Dendritic cell treated with granulocyte-macrophage colony-stimulating factor and Interleukin-4, amounts not matched to agents 40 ng/mL and 50 ng/mL, for 4 days (primary cell): ENCODE measurements around the gene AGAP1.

Experiments used
- H3K27ac Mint-ChIP-seq: one replicate; pipeline ENCODE4 v1.8.0; 2022; ENCODE audit warnings: mild to moderate bottlenecking, mixed read lengths
- H3K27me3 Mint-ChIP-seq: one replicate; pipeline ENCODE4 v1.8.0; 2022; ENCODE audit warnings: mild to moderate bottlenecking, mixed read lengths
- H3K36me3 Mint-ChIP-seq: one replicate; pipeline ENCODE4 v1.8.0; 2022; ENCODE audit warnings: low read depth, mixed read lengths
- H3K4me1 Mint-ChIP-seq: one replicate; pipeline ENCODE4 v1.8.0; 2022; ENCODE audit warnings: low read depth, mixed read lengths
- H3K4me3 Mint-ChIP-seq: one replicate; pipeline ENCODE4 v1.8.0; 2022; ENCODE audit warnings: mild to moderate bottlenecking, moderate library complexity, mixed read lengths
- H3K9me3 Mint-ChIP-seq: one replicate; pipeline ENCODE4 v1.8.0; 2022; ENCODE audit warnings: mixed read lengths
- intact Hi-C: fragments of 100-400 bp; cut with micrococcal nuclease; formaldehyde crosslinking; loops from one replicate; pipeline ENCODE4 v1.15.0; 2022

AGAP1 gene

DNA sequence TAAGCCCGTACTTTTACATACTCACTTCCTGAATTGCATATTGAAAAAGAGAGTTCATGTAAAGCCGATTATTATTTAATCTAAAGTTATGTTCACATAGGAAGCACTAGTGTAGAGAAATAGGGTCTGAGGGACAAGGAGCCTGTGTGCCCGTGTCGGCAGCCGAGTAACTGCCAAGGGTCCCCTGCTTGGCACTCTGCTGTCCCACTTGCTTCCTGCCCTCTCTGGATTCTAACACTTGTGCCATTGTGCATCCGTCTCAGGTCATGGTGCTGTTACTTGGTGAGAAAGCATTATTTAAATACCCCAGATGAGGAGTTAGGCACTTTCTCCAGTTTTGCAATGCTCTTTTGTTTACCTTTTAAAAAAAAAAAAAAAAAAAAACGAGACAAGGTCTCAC is 236.3 kb downstream of the AGAP1 start:
- H3K27ac Mint-ChIP-seq, result no peak overlapping the region
- intact Hi-C loops, result no loop called here
- peaks cover 22% of the 10 kb centered on the region for H3K4me1 Mint-ChIP-seq
- no peaks in the 10 kb centered on the region for H3K36me3 Mint-ChIP-seq
- no peaks in the 10 kb centered on the region for H3K9me3 Mint-ChIP-seq
- H3K4me3 Mint-ChIP-seq, result no peak overlapping the region
- peaks cover 5% of the 10 kb centered on the region for H3K27me3 Mint-ChIP-seq

DNA sequence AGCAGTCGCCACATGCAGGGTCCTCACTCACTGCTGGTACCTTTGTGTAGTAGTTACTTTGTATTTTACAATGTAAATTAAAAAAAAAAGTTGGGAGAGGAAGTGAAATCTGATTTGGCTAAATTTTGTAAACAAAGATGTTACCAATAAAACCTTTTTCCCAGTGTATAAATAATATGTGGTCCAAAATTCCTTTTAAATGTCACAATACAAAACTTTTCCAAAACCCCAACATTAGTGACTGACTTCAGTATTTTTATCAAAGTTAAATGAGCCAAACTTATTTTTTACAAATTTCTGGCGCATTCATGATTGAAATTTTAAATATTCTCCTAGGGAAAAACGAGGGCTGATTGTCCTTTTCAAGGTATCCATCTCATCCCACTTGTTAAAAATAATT is 239.9 kb downstream of the AGAP1 start:
- Mint-ChIP-seq H3K4me3 (no peak overlapping the region), H3K27me3 (peaks cover 7% of the 10 kb centered on the region), H3K4me1 (peaks cover 13% of the 10 kb centered on the region), H3K27ac (no peak overlapping the region), H3K36me3 (no peaks in the 10 kb centered on the region), H3K9me3 (no peaks in the 10 kb centered on the region)
- intact Hi-C loops, result no loop called here

DNA sequence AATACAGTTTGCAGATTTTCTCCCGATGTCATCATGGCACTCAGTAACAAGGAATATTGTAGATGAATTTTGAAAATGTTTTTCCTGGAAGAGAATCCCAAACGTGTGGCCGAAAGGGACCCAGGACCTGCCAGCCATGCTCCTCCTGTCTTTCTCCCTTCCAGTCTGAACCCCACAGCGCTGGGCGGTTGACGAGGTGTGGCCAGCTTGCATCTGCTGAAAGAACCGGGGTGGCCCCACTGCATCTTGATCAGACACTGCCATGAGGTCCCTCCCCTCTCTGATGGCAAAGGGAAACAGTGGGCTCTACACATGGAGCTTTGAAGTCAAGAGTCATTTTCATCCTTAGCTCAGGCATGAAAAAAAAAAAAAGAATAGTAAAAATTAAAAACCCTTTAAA is 240.3 kb downstream of the AGAP1 start:
- H3K4me1 Mint-ChIP-seq, result peaks cover 13% of the 10 kb centered on the region
- H3K27ac Mint-ChIP-seq, result no peak overlapping the region
- H3K27me3 Mint-ChIP-seq, result peaks cover 7% of the 10 kb centered on the region
- no peaks in the 10 kb centered on the region for H3K36me3 Mint-ChIP-seq
- intact Hi-C loops, result no loop called here
- H3K4me3 Mint-ChIP-seq, result no peak overlapping the region
- H3K9me3 Mint-ChIP-seq, result no peaks in the 10 kb centered on the region

DNA sequence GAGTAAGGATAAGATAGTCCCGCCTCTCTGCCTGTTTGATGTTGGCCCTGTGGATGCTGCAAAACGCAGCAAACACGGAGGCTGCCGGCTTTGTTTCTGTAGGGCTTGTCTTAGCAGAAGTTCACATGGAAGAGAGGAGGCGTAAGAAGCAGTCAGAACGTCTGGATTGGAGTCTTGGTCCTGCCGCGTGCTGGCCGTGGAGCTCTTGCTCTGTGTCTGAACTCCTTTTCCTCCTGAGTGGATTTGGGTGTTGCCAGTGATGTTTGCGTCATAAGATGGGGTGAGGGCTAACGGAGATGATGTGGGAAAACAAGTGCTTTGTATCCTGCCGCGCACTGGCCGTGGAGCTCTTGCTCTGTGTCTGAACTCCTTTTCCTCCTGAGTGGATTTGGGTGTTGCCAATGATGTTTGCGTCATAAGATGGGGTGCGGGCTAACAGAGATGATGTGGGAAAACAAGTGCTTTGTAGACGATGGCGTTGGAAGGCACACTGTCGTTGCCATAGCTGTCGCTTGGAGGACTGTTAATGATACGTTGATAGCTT is 240.9 kb downstream of the AGAP1 start:
- H3K27me3 Mint-ChIP-seq, result peaks cover 7% of the 10 kb centered on the region
- peaks cover 13% of the 10 kb centered on the region for H3K4me1 Mint-ChIP-seq
- no peak overlapping the region for H3K27ac Mint-ChIP-seq
- no peak overlapping the region for H3K4me3 Mint-ChIP-seq
- H3K9me3 Mint-ChIP-seq, result no peaks in the 10 kb centered on the region
- intact Hi-C loops, result no loop called here
- no peaks in the 10 kb centered on the region for H3K36me3 Mint-ChIP-seq

DNA sequence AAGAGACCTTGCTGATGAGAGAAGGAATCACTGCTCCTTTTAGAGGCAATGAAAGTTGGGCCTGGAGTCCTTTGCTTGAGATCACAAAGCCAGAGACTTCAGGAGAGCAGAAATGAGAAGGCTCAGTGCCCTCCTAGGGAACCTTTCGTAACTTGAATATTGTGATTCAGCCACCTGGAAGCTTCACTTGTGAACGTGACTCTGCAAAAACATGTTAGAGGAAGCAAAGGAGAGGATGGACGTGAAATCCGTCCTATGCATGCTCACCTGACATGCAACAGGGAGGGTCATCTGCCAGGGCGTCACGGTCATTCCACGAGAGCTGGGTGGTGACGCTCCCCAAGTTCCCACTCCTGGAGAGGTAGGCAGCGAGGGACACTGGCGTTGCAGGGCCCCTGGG is 243.6 kb downstream of the AGAP1 start:
- peaks cover 6% of the 10 kb centered on the region for H3K27me3 Mint-ChIP-seq
- H3K4me3 Mint-ChIP-seq, result no peak overlapping the region
- intact Hi-C loops, result no loop called here
- H3K4me1 Mint-ChIP-seq, result peaks cover 7% of the 10 kb centered on the region
- no peaks in the 10 kb centered on the region for H3K36me3 Mint-ChIP-seq
- no peak overlapping the region for H3K27ac Mint-ChIP-seq
- no peaks in the 10 kb centered on the region for H3K9me3 Mint-ChIP-seq

DNA sequence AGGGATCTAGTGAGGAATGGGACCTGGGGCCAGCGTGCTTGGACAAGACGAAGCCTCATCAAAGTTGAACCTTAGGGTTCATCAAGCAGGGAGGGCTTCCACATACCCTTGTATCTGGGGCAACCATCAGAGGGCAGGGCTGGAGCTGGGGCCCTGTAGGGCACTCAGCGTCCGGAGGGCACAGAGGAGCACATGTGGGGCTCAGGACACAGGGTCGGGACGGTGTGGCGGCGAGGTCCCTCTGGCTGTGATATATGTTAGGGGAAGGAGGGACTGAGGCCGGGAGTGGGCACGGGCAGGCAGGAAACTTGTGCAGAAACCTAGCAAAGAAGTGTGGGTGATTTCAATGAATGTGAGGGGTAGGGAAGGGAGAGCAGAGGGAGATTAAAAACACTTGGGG is 244.0 kb downstream of the AGAP1 start:
- H3K36me3 Mint-ChIP-seq, result no peaks in the 10 kb centered on the region
- intact Hi-C loops, result no loop called here
- H3K27me3 Mint-ChIP-seq, result peaks cover 5% of the 10 kb centered on the region
- peaks cover 2% of the 10 kb centered on the region for H3K4me1 Mint-ChIP-seq
- no peak overlapping the region for H3K27ac Mint-ChIP-seq
- no peaks in the 10 kb centered on the region for H3K9me3 Mint-ChIP-seq
- H3K4me3 Mint-ChIP-seq, result no peak overlapping the region

DNA sequence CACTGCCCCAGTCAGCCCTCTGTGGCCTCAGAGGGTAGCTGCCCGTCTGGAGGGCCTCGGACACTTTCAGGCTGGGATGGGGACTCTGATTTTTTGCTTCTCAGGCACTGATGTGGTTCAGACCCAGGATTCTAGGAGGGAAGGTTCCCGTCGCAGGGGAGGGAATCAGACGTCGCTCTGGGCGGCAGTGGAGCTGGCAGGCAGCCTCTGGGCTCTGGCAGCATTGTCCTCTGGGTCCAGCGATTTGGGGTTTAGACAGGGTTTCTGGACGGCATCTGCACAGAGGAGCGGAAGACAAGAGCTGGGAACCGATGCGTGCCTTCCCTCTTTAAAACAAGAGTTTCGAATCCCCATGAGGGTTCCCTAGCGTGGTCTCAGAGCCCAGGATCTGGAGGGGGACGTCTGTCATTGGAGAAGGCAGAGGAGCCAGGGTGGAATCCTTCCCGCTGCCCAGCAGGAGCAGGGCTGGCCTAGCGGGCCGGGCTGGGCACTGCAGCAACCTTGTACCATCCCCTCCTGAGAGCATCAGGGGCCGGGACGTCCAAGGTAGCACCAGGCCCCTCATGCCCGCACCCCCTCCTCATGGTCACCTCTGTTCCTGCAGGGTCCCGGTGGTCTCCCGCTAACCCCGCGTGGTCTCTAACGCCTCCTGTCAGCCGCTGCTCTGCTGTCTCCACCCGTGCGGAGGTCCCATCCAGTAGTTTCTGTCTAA is 246.0 kb downstream of the AGAP1 start:
- no peaks in the 10 kb centered on the region for H3K4me1 Mint-ChIP-seq
- no peaks in the 10 kb centered on the region for H3K36me3 Mint-ChIP-seq
- intact Hi-C loops, result no loop called here
- H3K4me3 Mint-ChIP-seq, result no peak overlapping the region
- H3K9me3 Mint-ChIP-seq, result no peaks in the 10 kb centered on the region
- H3K27me3 Mint-ChIP-seq, result peaks cover 2% of the 10 kb centered on the region
- no peak overlapping the region for H3K27ac Mint-ChIP-seq

DNA sequence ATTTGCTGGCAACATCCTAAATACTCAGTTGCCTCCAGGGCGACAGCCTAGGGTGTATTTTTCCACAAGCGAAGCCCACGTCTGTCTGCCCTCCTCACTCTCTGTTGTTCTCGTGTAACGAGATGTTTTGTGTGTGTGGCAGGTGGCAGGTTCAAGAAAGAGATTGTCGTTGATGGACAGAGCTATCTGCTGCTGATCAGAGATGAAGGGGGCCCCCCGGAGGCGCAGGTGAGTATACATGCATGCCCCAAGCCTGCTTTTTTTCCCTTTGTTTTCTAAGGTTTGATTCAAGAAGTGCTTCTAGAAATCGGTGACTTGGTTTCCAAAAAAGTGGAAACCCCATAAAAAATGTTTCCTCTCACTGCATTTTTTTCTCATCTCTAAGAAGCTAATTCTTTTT is 247.0 kb downstream of the AGAP1 start:
- Mint-ChIP-seq H3K27me3 (peaks cover 2% of the 10 kb centered on the region), H3K4me3 (no peak overlapping the region), H3K36me3 (no peaks in the 10 kb centered on the region), H3K4me1 (no peaks in the 10 kb centered on the region), H3K27ac (no peak overlapping the region), H3K9me3 (no peaks in the 10 kb centered on the region)
- intact Hi-C loops, result no loop called here

DNA sequence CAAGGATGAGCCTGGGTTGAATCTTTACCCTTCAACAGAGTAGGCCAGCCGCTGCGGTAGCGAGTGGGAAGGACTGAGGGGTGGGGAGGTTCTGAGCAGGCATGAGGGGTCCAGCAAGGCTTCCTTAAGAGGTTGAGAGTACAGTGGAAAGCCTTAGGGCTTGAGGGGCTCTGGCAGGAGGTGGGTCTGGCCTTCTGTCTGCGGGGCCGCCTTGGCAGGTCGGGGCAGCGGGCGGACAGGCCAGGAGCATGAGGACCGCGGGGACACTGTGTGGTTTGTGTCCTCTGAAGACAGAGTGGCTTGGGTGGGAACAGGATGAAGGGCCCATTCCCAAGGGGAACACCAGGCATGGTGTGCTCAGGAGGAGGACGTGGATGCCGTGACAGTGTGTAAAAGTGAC is 250.3 kb downstream of the AGAP1 start:
- no peaks in the 10 kb centered on the region for H3K27me3 Mint-ChIP-seq
- no peak overlapping the region for H3K27ac Mint-ChIP-seq
- H3K4me1 Mint-ChIP-seq, result no peaks in the 10 kb centered on the region
- intact Hi-C loops, result no loop called here
- no peaks in the 10 kb centered on the region for H3K36me3 Mint-ChIP-seq
- no peak overlapping the region for H3K4me3 Mint-ChIP-seq
- H3K9me3 Mint-ChIP-seq, result no peaks in the 10 kb centered on the region

DNA sequence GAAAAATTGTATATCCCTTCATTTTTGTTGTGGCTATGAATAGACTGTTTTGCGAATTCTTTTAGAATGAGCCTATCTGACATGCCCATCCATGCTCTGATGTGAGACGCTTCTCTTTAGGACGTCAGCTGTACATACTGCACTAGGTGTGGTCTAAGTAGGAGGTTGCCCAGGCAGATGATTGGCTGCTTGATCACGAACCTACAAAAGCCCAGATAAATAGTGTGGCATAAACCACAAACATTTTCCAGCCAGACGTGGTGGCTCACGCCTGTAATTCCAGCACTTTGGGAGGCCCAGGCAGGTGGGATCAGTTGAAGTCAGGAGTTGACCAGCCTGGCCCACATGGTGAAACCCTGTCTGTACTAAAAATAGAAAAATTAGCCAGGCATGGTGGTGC is 251.8 kb downstream of the AGAP1 start:
- Mint-ChIP-seq H3K27ac (no peak overlapping the region), H3K36me3 (no peaks in the 10 kb centered on the region), H3K4me1 (no peaks in the 10 kb centered on the region), H3K9me3 (no peaks in the 10 kb centered on the region), H3K4me3 (no peak overlapping the region), H3K27me3 (peaks cover 6% of the 10 kb centered on the region)
- intact Hi-C loops, result no loop called here

DNA sequence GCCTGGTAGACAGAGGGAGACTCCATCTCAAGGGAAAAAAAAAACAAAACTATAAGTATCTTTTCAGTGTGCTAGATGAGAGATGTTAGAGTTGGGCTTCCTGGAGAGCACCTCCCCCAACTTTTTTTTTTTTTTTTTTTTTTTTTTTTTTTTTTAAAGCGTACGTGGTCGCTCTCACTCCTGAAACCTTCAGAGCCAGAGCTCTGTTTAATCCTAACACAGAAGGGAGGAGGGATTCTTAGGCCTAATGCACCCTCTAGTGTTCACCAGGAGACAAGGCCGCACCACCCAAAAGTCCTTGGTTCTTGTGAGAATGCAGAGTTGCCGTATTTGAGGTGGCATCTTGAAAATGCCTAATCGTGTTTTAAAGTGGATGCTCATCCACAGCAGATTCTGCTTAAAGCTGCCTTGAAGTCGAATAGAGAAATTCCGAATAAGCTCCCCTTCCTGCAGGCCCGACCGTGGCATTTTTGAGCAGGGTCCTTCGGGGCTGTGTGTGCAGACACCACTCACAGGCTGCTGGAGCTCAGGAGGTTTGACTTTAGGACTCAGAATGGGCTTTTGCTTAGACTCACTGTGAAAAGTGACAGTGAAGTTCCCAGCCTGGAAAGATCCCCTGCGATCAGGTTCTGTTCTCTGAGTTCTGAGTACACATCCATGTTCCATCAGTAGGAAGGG is 252.6 kb downstream of the AGAP1 start:
- intact Hi-C loops, result loop anchor here (1.0 kb wide), 2 partner anchors 151 to 609 kb away; no protein-coding TSS in a partner anchor
- Mint-ChIP-seq H3K27ac (no peak overlapping the region), H3K27me3 (peaks cover 6% of the 10 kb centered on the region), H3K4me3 (no peak overlapping the region), H3K4me1 (no peaks in the 10 kb centered on the region), H3K9me3 (no peaks in the 10 kb centered on the region), H3K36me3 (no peaks in the 10 kb centered on the region)

DNA sequence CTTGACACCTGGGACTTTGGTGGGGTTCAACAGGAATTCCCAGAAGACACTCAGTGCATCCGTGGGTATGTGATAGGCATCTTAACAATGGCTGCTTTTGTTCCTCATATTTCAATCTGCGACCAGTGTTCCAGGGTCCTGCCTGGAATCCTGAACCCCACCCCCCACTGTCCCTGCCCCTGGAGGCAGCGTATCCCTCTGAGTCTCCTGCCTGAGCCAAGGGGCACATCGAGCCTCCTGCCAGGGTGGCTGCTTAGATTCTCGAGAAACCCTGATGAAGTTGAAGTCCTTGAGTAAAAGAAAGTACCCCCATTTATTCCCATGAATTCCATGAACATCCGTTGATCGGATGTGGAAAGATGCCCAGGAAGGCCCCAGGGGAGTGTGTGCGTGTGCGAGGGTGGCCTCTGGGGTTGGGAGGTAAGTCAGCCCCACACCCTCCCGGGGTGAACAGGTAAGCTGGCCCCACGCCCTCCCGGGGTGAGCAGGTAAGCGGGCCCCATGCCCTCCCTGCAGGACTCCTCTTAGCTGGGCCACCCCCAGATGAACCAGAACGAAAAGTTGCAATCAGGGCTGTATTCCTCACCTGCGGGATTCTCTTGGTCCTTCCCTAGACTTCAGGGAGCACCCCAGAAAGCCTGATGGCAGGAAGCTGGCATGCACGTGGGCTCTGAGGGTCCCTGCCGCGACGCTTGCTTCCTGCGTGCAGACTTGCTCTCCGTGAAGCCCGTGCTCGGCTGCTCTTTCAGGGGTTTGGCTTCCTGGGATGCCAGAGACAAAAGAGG is 253.3 kb downstream of the AGAP1 start:
- Mint-ChIP-seq H3K4me1 (no peaks in the 10 kb centered on the region), H3K27ac (no peak overlapping the region), H3K4me3 (no peak overlapping the region), H3K27me3 (peaks cover 6% of the 10 kb centered on the region), H3K9me3 (no peaks in the 10 kb centered on the region), H3K36me3 (no peaks in the 10 kb centered on the region)
- intact Hi-C loops, result no loop called here

DNA sequence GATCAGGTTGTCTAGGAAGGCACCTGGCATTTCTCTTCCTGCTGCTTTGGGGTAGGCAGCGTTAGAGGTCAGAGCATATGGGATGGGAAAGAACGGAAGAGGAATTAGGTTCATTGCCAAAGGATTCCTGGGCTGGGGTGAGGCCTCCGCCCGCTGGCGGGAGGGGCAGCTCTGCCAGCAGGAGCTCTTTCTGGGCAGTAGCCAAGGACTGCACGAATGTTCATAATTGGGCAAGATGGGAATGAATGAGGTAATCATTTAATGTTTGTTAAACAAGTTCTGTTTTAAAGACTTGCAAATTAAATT is 253.9 kb downstream of the AGAP1 start:
- no peak overlapping the region for H3K27ac Mint-ChIP-seq
- no peaks in the 10 kb centered on the region for H3K4me1 Mint-ChIP-seq
- H3K36me3 Mint-ChIP-seq, result no peaks in the 10 kb centered on the region
- H3K27me3 Mint-ChIP-seq, result peaks cover 6% of the 10 kb centered on the region
- no peak overlapping the region for H3K4me3 Mint-ChIP-seq
- no peaks in the 10 kb centered on the region for H3K9me3 Mint-ChIP-seq
- intact Hi-C loops, result no loop called here

DNA sequence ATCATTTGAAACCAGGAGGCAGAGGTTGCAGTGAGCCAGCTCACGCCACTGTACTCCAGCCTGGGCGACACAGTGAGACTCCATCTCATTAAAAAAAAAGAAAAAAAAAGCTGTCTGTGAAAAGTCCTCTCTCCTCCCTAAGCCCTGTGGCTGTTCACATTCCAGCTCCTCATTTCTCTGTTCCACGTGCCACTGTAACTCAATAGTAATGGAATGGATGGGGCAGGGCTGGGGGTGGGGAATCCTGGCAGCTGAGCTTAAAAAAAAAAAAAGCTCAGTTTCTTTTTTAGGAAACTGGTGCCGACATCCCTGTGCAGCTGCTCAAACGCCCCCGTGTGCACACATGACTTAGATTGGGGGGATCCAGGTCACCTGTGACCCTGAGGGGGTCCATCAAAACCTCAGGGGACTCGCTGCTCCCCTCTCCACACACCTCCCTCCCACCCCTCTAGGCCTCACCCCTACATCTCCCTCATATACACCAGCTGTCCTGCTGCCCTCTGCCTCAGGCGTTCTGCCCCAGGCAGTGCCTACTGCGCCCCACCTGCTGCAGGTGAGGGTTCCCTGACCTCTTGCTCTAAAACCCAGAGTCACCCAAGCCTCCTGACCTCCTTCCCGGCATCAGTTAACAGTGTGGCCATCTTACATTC is 255.4 kb downstream of the AGAP1 start:
- intact Hi-C loops, result no loop called here
- Mint-ChIP-seq H3K27me3 (peaks cover 6% of the 10 kb centered on the region), H3K4me3 (no peak overlapping the region), H3K4me1 (no peaks in the 10 kb centered on the region), H3K9me3 (no peaks in the 10 kb centered on the region), H3K27ac (no peak overlapping the region), H3K36me3 (no peaks in the 10 kb centered on the region)
